Liver (tissue), 3 donors: ENCODE measurements around the gene AAGAB.

Experiments
- CTCF ChIP-seq: fragments of 150-350 bp; IDR thresholded peaks from 2 replicates; pipeline ENCODE4 v1.5.1; 2017; ENCODE audit warnings: improper control_type of control experiment, low read depth, low read length; ENCODE audit not compliant: missing input control
- FOXA1 ChIP-seq: IDR thresholded peaks from 2 replicates; pipeline ENCODE4 v1.6.1; 2016; ENCODE audit warnings: antibody characterized with exemption
- GABPA ChIP-seq, 2 donors: IDR thresholded peaks in 1 of 2; conservative IDR thresholded peaks in 1 of 2; 2 replicates each; pipeline ENCODE4 v1.6.1; 2016; ENCODE audit warnings: antibody characterized with exemption in 2 of 2, mild to moderate bottlenecking in 1 of 2, moderate library complexity in 1 of 2
- JUND ChIP-seq, 2 donors: IDR thresholded peaks; 2 replicates each; pipeline ENCODE4 v1.6.1; 2016; ENCODE audit warnings: antibody characterized with exemption in 2 of 2
- RAD21 ChIP-seq, 2 donors: IDR thresholded peaks; 2 replicates each; pipeline ENCODE4 v1.6.1; 2016; ENCODE audit warnings: antibody characterized with exemption in 2 of 2, mild to moderate bottlenecking in 2 of 2
- TAF1 ChIP-seq: conservative IDR thresholded peaks from 2 replicates; pipeline ENCODE4 v1.6.1; 2016; ENCODE audit warnings: antibody characterized with exemption, mild to moderate bottlenecking
- YY1 ChIP-seq: IDR thresholded peaks from 2 replicates; pipeline ENCODE4 v1.6.1; 2016; ENCODE audit warnings: antibody characterized with exemption, mild to moderate bottlenecking
- TF ChIP-seq, protein P1 (sequence below): IDR thresholded peaks from 2 replicates; pipeline ENCODE4 v1.6.1; 2016; ENCODE audit warnings: antibody characterized with exemption
- TF ChIP-seq, protein P2 (sequence below): IDR thresholded peaks from 2 replicates; pipeline ENCODE4 v1.6.1; 2016; ENCODE audit warnings: antibody characterized with exemption
- donor health status: healthy.
- donor health status: healthy.

DNA sequence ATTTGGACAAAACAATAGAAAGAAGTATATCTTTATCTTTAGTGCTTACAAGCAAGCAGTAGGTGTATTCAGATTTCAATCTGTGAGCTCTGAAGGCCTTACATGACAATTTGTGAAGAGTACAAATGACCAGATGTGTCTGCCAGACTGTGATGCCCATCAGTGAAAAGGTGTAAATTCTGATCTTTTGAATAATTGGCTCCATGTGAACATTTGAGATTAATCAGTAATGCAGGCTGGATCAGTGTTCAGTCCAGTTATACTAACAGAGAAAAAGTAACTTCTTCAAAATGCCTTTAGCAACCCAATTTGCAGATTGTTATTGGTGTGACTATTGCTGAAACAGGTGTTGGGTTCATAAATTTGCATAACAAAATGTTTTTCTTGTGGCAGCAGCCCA is 5.3 kb upstream of the AAGAB start:
- TF ChIP-seq RAD21 (IDR thresholded peaks at IDR 0.05) (no peak), GABPA (IDR thresholded peaks at IDR 0.05 in 1 of 2, conservative IDR thresholded peaks at IDR 0.05 in 1 of 2) (no peak), TAF1 (no peak), CTCF (no peak), JUND (IDR thresholded peaks at IDR 0.05) (no peak), FOXA1 (no peak), YY1 (no peak)
- TF ChIP-seq, protein P1, sequence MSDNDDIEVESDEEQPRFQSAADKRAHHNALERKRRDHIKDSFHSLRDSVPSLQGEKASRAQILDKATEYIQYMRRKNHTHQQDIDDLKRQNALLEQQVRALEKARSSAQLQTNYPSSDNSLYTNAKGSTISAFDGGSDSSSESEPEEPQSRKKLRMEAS = no peak
- TF ChIP-seq, protein P2, sequence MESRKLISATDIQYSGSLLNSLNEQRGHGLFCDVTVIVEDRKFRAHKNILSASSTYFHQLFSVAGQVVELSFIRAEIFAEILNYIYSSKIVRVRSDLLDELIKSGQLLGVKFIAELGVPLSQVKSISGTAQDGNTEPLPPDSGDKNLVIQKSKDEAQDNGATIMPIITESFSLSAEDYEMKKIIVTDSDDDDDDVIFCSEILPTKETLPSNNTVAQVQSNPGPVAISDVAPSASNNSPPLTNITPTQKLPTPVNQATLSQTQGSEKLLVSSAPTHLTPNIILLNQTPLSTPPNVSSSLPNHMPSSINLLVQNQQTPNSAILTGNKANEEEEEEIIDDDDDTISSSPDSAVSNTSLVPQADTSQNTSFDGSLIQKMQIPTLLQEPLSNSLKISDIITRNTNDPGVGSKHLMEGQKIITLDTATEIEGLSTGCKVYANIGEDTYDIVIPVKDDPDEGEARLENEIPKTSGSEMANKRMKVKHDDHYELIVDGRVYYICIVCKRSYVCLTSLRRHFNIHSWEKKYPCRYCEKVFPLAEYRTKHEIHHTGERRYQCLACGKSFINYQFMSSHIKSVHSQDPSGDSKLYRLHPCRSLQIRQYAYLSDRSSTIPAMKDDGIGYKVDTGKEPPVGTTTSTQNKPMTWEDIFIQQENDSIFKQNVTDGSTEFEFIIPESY = no peak
